Retinal pigment epithelial cell (primary cell): ENCODE data around the gene RPL15.
"Not testable (repeated sequence)": the region's sequence is repeated elsewhere in the genome, so short reads cannot be mapped to it uniquely, and the experiment has no call there.

Source experiments
- DNase-seq: peaks from one replicate; pipeline ENCODE4 v3.0.0-alpha.2; 2010; ENCODE audit warnings: low read depth
- H3K4me3 ChIP-seq: 2 replicates; pipeline ENCODE4 v1.5.1; 2011; ENCODE audit warnings: mild to moderate bottlenecking, low read length, control low read depth, moderate library complexity
- CTCF ChIP-seq: conservative IDR thresholded peaks from 2 replicates; pipeline ENCODE4 v1.5.1; 2011; ENCODE audit warnings: low read depth, low read length, control low read depth, inconsistent platforms

RPL15 gene

GRCh38 chr3:23916886-23917678 is at the start of gene RPL15, which contains the start of gene NKIRAS1:
RPL15 (plus strand) TSS chr3:23917132; CDS start chr3:23917860, 728 bp downstream.
NKIRAS1 (minus strand) TSS chr3:23916990; CDS start chr3:23910904, 6,086 bp downstream.
- peak; percentile 86 for DNase-seq
- peak within 1 kb of the TSS; percentile 72 for H3K4me3 ChIP-seq
- peak; percentile 39 for TF ChIP-seq CTCF

- DNase-seq: no peak
- TF ChIP-seq CTCF: no peak
- H3K4me3 ChIP-seq: no peak overlapping the region
These were observed 49.5 kb upstream of the RPL15 start for GRCh38 chr3:23867400-23867799.

- no peak for DNase-seq
- no peak overlapping the region for H3K4me3 ChIP-seq
- no peak for TF ChIP-seq CTCF
These were observed 49.1 kb upstream of the RPL15 start for GRCh38 chr3:23867838-23868237.

- no peak for TF ChIP-seq CTCF
- no peak for DNase-seq
These were observed 46.8 kb upstream of the RPL15 start for GRCh38 chr3:23869977-23870662.

GRCh38 chr3:23870663-23871043 is 46.3 kb upstream of the RPL15 start:
- H3K4me3 ChIP-seq, DNase-seq: not testable (repeated sequence)

More at GRCh38 chr3:23869977-23870662, 46.8 kb upstream of the RPL15 start:
- no peak overlapping the region for H3K4me3 ChIP-seq

- DNase-seq: not testable (repeated sequence)
These were observed 45.6 kb upstream of the RPL15 start for GRCh38 chr3:23871361-23871760.

GRCh38 chr3:23872330-23872729 is 44.6 kb upstream of the RPL15 start:
- H3K4me3 ChIP-seq: no peak overlapping the region
- no peak for DNase-seq
- no peak for TF ChIP-seq CTCF

More at GRCh38 chr3:23871361-23871760, 45.6 kb upstream of the RPL15 start:
- H3K4me3 ChIP-seq: not testable (repeated sequence)

GRCh38 chr3:23873941-23874340 is 43.0 kb upstream of the RPL15 start:
- no peak overlapping the region for H3K4me3 ChIP-seq
- no peak for DNase-seq
- no peak for TF ChIP-seq CTCF
